ENCODE measurements around the gene PLEKHO2.

DNA sequence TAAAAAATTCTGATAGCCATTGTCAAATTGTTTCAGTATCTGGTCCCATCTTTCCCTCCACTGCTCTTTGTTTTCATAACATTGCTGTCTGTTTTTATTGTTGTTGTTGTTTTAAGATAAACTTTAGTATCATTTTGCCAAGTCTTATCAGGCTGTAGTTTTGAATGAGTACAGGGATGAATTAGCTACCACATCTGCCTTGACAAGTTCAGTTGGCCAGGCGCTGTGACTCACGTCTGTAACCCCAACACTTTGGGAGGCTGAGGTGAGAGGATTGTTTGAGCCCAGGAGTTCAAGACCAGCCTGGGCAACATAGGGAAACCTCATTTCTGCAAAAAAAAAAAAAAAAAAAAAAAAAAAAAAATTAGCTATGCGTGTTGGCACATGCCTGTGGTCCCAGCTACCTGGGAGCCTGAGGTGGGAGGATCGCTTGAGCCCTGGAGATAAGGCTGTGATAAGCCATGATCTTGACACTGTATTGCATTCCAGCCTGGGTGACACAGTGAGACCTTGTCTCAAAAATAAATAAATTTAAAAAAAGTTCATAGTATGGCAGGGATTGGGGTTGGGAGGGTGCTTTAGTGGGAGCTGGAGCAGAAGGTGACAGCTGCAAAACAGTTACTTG lies 61.7 kb downstream of the PLEKHO2 start:
- TF ChIP-seq, protein P1, sequence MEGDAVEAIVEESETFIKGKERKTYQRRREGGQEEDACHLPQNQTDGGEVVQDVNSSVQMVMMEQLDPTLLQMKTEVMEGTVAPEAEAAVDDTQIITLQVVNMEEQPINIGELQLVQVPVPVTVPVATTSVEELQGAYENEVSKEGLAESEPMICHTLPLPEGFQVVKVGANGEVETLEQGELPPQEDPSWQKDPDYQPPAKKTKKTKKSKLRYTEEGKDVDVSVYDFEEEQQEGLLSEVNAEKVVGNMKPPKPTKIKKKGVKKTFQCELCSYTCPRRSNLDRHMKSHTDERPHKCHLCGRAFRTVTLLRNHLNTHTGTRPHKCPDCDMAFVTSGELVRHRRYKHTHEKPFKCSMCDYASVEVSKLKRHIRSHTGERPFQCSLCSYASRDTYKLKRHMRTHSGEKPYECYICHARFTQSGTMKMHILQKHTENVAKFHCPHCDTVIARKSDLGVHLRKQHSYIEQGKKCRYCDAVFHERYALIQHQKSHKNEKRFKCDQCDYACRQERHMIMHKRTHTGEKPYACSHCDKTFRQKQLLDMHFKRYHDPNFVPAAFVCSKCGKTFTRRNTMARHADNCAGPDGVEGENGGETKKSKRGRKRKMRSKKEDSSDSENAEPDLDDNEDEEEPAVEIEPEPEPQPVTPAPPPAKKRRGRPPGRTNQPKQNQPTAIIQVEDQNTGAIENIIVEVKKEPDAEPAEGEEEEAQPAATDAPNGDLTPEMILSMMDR (IDR thresholded peaks at IDR 0.05 in 4 of 5, conservative IDR thresholded peaks at IDR 0.05 in 1 of 5) = no peak
- no peak for TF ChIP-seq POLR2A (IDR thresholded peaks at IDR 0.05)
